ENCODE results near the gene GEN1.

DNA sequence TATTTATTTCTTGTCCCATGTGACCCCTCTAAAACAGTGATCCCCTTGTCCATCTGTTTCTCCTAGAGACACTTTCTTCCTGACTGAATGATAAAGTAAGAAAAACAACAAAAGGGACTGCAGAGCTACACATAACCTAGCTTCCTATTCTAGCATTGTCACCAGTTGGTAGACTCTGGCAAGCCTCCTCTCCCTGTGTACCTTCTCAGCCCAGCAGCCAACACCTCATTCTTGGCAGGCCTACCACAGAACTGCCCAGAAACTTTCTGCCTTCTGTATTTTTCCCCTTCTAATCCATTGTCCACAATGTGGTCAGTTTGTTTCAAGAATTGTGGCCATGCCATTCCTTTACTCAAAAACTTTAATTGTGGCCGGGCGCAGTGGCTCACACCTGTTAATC lies 13.7 kb upstream of the GEN1 start:
- TF ChIP-seq BHLHE40 (IDR thresholded peaks at IDR 0.05; ENCODE audit: borderline replicate concordance) = no peak
- TF ChIP-seq SP1 (IDR thresholded peaks at IDR 0.05) = no peak
- no peak for TF ChIP-seq TARDBP (IDR thresholded peaks at IDR 0.05)
- no peak for TF ChIP-seq NFRKB (IDR thresholded peaks at IDR 0.05)
- TF ChIP-seq SUZ12 (IDR thresholded peaks at IDR 0.05) = no peak
- no peak for TF ChIP-seq FOXM1 (IDR thresholded peaks at IDR 0.05; ENCODE audit: borderline replicate concordance)
- no peak for TF ChIP-seq FOXK2 (IDR thresholded peaks at IDR 0.05)
- no peak for TF ChIP-seq ARNT (IDR thresholded peaks at IDR 0.05)
- TF ChIP-seq HDGF (IDR thresholded peaks at IDR 0.05; ENCODE audit: borderline replicate concordance) = no peak
